ENCODE results near the gene ABLIM3.

- no peak for TF ChIP-seq CTCF (IDR thresholded peaks at IDR 0.05)
- TF ChIP-seq POLR2A (IDR thresholded peaks at IDR 0.05): no peak
These were observed 6.4 kb upstream of the ABLIM3 start for GRCh38 chr5:149134778-149135500.
